Fibroblast of lung (primary cell): Measurements from ENCODE around the gene CD320. TPM values are rescaled to one million over a fixed set of nuclear protein-coding genes. Genes with fewer than 3 reads are reported as not detected.

ENCODE experiments used
- DNase-seq, 2 donors: peaks; one replicate each; pipeline versions ENCODE4 v3.0.0 to v3.0.0-alpha.2; 2010; ENCODE audit warnings: low read depth in 2 of 2
- H2AFZ ChIP-seq: 2 replicates; pipeline ENCODE4 v1.5.1; 2012; ENCODE audit warnings: low read length, control low read depth, inconsistent platforms
- H3K27ac ChIP-seq: 2 replicates; pipeline ENCODE4 v1.5.1; 2011; ENCODE audit warnings: low read length, control low read depth; ENCODE audit not compliant: insufficient read depth
- H3K27me3 ChIP-seq: 2 replicates; pipeline ENCODE4 v1.5.1; 2011; ENCODE audit warnings: mild to moderate bottlenecking, low read length; ENCODE audit not compliant: control insufficient read depth, insufficient read depth
- H3K36me3 ChIP-seq: 2 replicates; pipeline ENCODE4 v1.5.1; 2011; ENCODE audit warnings: low read length; ENCODE audit not compliant: control insufficient read depth, insufficient read depth
- H3K4me1 ChIP-seq: 2 replicates; pipeline ENCODE4 v1.5.1; 2011; ENCODE audit warnings: low read length; ENCODE audit not compliant: control insufficient read depth, insufficient read depth; ENCODE audit errors: extremely low read depth
- H3K4me2 ChIP-seq: 2 replicates; pipeline ENCODE4 v1.5.1; 2011; ENCODE audit warnings: low read length, control low read depth; ENCODE audit not compliant: insufficient read depth; ENCODE audit errors: extremely low read depth
- H3K4me3 ChIP-seq, 4 experiments: fragments of 200-600 bp in 1 of 4; sonication (generic) in 1 of 4; replicated peaks in 1 of 4; 2 replicates each; pipeline ENCODE4 v1.5.1; 2011 to 2016; ENCODE audit warnings: low read length in 4 of 4, low read depth in 3 of 4, mild to moderate bottlenecking in 3 of 4, control low read depth in 2 of 4, inconsistent platforms in 1 of 4, mixed read lengths in 1 of 4; ENCODE audit not compliant: insufficient read depth in 1 of 4; ENCODE audit errors: control extremely low read depth in 1 of 4
- H3K79me2 ChIP-seq: 2 replicates; pipeline ENCODE4 v1.5.1; 2012; ENCODE audit warnings: mild to moderate bottlenecking, low read length, inconsistent platforms; ENCODE audit not compliant: control insufficient read depth, insufficient read depth
- H3K9ac ChIP-seq: 2 replicates; pipeline ENCODE4 v1.5.1; 2011; ENCODE audit warnings: mild to moderate bottlenecking, low read length, control low read depth; ENCODE audit not compliant: insufficient read depth
- H3K9me3 ChIP-seq: 2 replicates; pipeline ENCODE4 v1.5.1; 2012; ENCODE audit warnings: low read depth, low read length; ENCODE audit not compliant: control insufficient read depth, insufficient read depth
- H4K20me1 ChIP-seq: 2 replicates; pipeline ENCODE4 v1.5.1; 2011; ENCODE audit warnings: low read length; ENCODE audit not compliant: control insufficient read depth, insufficient read depth; ENCODE audit errors: extremely low read depth
- CTCF ChIP-seq, 2 donors: IDR thresholded peaks in 1 of 2; conservative IDR thresholded peaks in 1 of 2; 1 replicate in 1 of 2; 2 replicates in 1 of 2; pipeline ENCODE4 v1.5.1; 2011 to 2012; ENCODE audit warnings: low read length in 2 of 2, control low read depth in 1 of 2, inconsistent platforms in 1 of 2, low read depth in 1 of 2, mild to moderate bottlenecking in 1 of 2
- EZH2 ChIP-seq: IDR thresholded peaks from 2 replicates; pipeline ENCODE4 v1.5.1; 2012; ENCODE audit warnings: low read length, control low read depth, mild to moderate bottlenecking; ENCODE audit errors: missing control alignments
- polyA plus RNA-seq, 2 donors: library from polyadenylated mRNA; depleted of rRNA in 1 of 2; stranded (reverse) in 1 of 2; unstranded in 1 of 2; fragments of >200 nt; gene quantifications; 2 replicates each; pipeline ENCODE4 v1.2.1, GENCODE V29; 2011 to 2012; ENCODE audit warnings: missing spikeins in 1 of 2
- total RNA-seq: library from RNA; depleted of rRNA; stranded (reverse); fragments of >200 nt; gene quantifications from 2 replicates; pipeline ENCODE4 v1.2.1, GENCODE V29; 2014

CD320 gene
- total and polyA plus RNA-seq, 2 donors (not counting 1 experiment from before 2014, with no cell fraction given), result 13.9 to 22.6 TPM

- H3K4me3 ChIP-seq, result no peak overlapping the region
- H3K36me3 ChIP-seq, result no peaks in the 10 kb centered on the region
- no peaks in the 10 kb centered on the region for H3K4me1 ChIP-seq
- no peaks in the 10 kb centered on the region for H3K9me3 ChIP-seq
- no peak for DNase-seq
- peaks cover 21% of the 10 kb centered on the region for H3K27me3 ChIP-seq
- TF ChIP-seq EZH2 (no peak), CTCF (conservative IDR thresholded peaks at IDR 0.05 in 1 of 2, IDR thresholded peaks at IDR 0.05 in 1 of 2; ENCODE audit: low read depth in 1 of 2, low read length in 2 of 2) (no peak)
- H3K9ac ChIP-seq, result no peak overlapping the region
- H3K4me2 ChIP-seq, result no peak overlapping the region
- no peak overlapping the region for H3K27ac ChIP-seq
- no peaks in the 10 kb centered on the region for H3K79me2 ChIP-seq
- H2AFZ ChIP-seq, result no peak overlapping the region
- H4K20me1 ChIP-seq, result no peaks in the 10 kb centered on the region
These were observed 23.2 kb upstream of the CD320 start for GRCh38 chr19:8331263-8331845.

GRCh38 chr19:8329996-8330395 lies 21.8 kb upstream of the CD320 start:
- H3K9ac ChIP-seq, result no peak overlapping the region
- no peaks in the 10 kb centered on the region for H3K79me2 ChIP-seq
- H3K4me3 ChIP-seq, result no peak overlapping the region
- no peaks in the 10 kb centered on the region for H3K36me3 ChIP-seq
- H3K9me3 ChIP-seq, result no peaks in the 10 kb centered on the region
- no peak for DNase-seq
- no peak overlapping the region for H3K27ac ChIP-seq
- no peak overlapping the region for H3K4me2 ChIP-seq
- H2AFZ ChIP-seq, result no peak overlapping the region
- H4K20me1 ChIP-seq, result no peaks in the 10 kb centered on the region
- no peaks in the 10 kb centered on the region for H3K4me1 ChIP-seq
- peaks cover 21% of the 10 kb centered on the region for H3K27me3 ChIP-seq
- TF ChIP-seq CTCF (conservative IDR thresholded peaks at IDR 0.05 in 1 of 2, IDR thresholded peaks at IDR 0.05 in 1 of 2; ENCODE audit: low read depth in 1 of 2, low read length in 2 of 2) (no peak), EZH2 (no peak)

GRCh38 chr19:8325454-8325853 lies 17.3 kb upstream of the CD320 start:
- DNase-seq, result no peak
- Histone ChIP-seq H3K79me2 (peaks cover 29% of the 10 kb centered on the region), H4K20me1 (no peaks in the 10 kb centered on the region), H3K4me3 (no peak overlapping the region), H3K27ac (no peak overlapping the region), H2AFZ (no peak overlapping the region), H3K36me3 (peaks cover 12% of the 10 kb centered on the region), H3K9ac (no peak overlapping the region), H3K4me2 (no peak overlapping the region), H3K4me1 (peaks cover 9% of the 10 kb centered on the region), H3K27me3 (no peaks in the 10 kb centered on the region), H3K9me3 (no peaks in the 10 kb centered on the region)
- TF ChIP-seq CTCF (conservative IDR thresholded peaks at IDR 0.05 in 1 of 2, IDR thresholded peaks at IDR 0.05 in 1 of 2; ENCODE audit: low read depth in 1 of 2, low read length in 2 of 2) (no peak), EZH2 (no peak)
